ENCODE measurements around the gene CCDC158. TPM values are rescaled to one million over a fixed set of nuclear protein-coding genes. Genes with fewer than 3 reads are reported as not detected.

The CCDC158 gene
- total and polyA plus RNA-seq, 2 donors (not counting 1 experiment from before 2014, with no cell fraction given): not detected

DNA sequence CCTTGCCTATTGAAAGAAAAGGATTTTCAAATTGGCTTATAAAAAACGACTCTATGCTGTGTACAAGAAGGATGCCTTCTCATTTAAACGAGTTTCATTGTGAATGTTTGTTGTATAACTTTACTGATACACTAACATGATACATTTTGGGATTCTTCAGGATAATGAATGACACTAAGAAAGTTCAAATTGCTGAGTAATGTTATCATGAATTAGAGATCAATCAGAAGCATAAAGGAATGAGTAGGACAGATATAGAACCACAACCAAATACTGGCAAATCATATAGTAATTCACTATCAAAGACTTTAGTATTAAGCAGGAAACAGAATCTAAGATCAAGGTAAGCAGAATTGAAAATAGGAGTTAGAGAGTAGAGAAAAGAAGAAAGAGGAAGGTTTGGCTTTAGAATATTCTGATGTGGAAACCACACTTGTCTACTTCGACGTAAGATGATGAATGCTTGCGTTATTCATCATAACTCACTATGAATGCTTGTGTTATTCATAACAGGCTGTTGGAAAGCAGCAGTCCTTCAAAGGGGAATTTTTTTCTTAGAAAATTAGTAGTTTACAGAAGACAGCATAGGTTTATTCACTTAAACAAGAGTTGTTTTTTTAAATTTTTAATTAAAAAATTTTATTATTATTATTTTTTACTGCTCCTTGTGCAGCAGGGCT is 13.4 kb downstream of the CCDC158 start:
- Histone ChIP-seq H3K27me3 (replicated peaks in 1 of 4; ENCODE audit: control extremely low read depth in 1 of 4, control insufficient read depth in 3 of 4, insufficient read depth in 4 of 4, low read length in 3 of 4) (no peaks in the 10 kb centered on the region), H3K4me1 (ENCODE audit: control insufficient read depth in 2 of 2, insufficient read depth in 2 of 2, low read length in 2 of 2) (no peaks in the 10 kb centered on the region), H2AFZ (ENCODE audit: insufficient read depth, low read depth, low read length, poor library complexity, severe bottlenecking) (no peak overlapping the region), H4K20me1 (ENCODE audit: control insufficient read depth, insufficient read depth, low read length, poor library complexity, severe bottlenecking) (no peaks in the 10 kb centered on the region), H3K79me2 (ENCODE audit: control insufficient read depth, insufficient read depth, low read length) (no peaks in the 10 kb centered on the region), H3K4me2 (replicated peaks; ENCODE audit: low read depth, low read length, poor library complexity, severe bottlenecking) (no peak overlapping the region), H3K9me3 (ENCODE audit: control extremely low read depth in 1 of 3, control insufficient read depth in 2 of 3, insufficient read depth in 1 of 3, low read length in 2 of 3) (no peaks in the 10 kb centered on the region), H3K4me3 (ENCODE audit: control extremely low read depth in 1 of 5, extremely low read depth in 1 of 5, insufficient read depth in 1 of 5, low read depth in 2 of 5, low read length in 4 of 5) (no peak overlapping the region), H3K36me3 (replicated peaks in 1 of 2; ENCODE audit: control extremely low read depth in 1 of 2, control insufficient read depth in 1 of 2, extremely low read depth in 1 of 2, insufficient read depth in 2 of 2, low read length in 1 of 2) (no peaks in the 10 kb centered on the region), H3K9ac (ENCODE audit: low read length) (no peak overlapping the region), H3K27ac (ENCODE audit: low read length in 2 of 2) (no peak overlapping the region)
- Mint-ChIP-seq H3K9me3 (ENCODE audit: insufficient read depth) (no peaks in the 10 kb centered on the region), H3K27ac (no peak overlapping the region), H3K27me3 (peaks cover 9% of the 10 kb centered on the region), H3K4me3 (no peak overlapping the region), H3K4me1 (peaks cover 4% of the 10 kb centered on the region)
- DNase-seq (no peak), ATAC-seq (ENCODE audit: low read depth) (no peak)
- TF ChIP-seq EZH2 (IDR thresholded peaks at IDR 0.05; ENCODE audit: borderline replicate concordance, insufficient read depth, low read depth, low read length, poor library complexity, severe bottlenecking) (no peak), CTCF (IDR thresholded peaks at IDR 0.05) (no peak)
- ChIA-PET CTCF (no interaction called here), POLR2A (no interaction called here)
- whole genome bisulfite sequencing (ENCODE audit: insufficient coverage): no CpG with 5 or more reads among the region's 5 CpGs
- intact Hi-C loops (cut with micrococcal nuclease): no loop called here

DNA sequence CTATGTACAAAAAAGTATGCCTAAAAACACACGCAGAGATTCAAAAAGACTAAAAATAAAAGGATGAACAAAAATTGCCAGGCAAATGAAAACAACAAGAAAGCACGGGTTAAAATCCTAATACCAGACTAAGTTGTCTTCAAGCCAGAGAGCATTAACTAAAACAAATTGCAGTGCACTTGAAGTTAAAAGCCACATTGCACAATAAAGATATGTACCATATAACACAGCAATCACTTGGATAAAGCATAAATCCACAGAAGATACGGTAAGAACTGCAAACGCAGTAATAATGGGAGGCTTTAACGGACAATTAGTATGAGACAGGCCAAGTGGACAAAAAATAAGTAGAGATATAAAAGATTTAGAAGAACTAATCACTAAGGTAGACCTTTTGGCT is 14.9 kb downstream of the CCDC158 start:
- Histone ChIP-seq H2AFZ (ENCODE audit: insufficient read depth, low read depth, low read length, poor library complexity, severe bottlenecking) (no peak overlapping the region), H4K20me1 (ENCODE audit: control insufficient read depth, insufficient read depth, low read length, poor library complexity, severe bottlenecking) (no peaks in the 10 kb centered on the region), H3K27ac (ENCODE audit: low read length in 2 of 2) (no peak overlapping the region), H3K4me2 (replicated peaks; ENCODE audit: low read depth, low read length, poor library complexity, severe bottlenecking) (no peak overlapping the region), H3K9me3 (ENCODE audit: control extremely low read depth in 1 of 3, control insufficient read depth in 2 of 3, insufficient read depth in 1 of 3, low read length in 2 of 3) (no peaks in the 10 kb centered on the region), H3K9ac (ENCODE audit: low read length) (no peak overlapping the region), H3K36me3 (replicated peaks in 1 of 2; ENCODE audit: control extremely low read depth in 1 of 2, control insufficient read depth in 1 of 2, extremely low read depth in 1 of 2, insufficient read depth in 2 of 2, low read length in 1 of 2) (no peaks in the 10 kb centered on the region), H3K79me2 (ENCODE audit: control insufficient read depth, insufficient read depth, low read length) (no peaks in the 10 kb centered on the region), H3K27me3 (replicated peaks in 1 of 4; ENCODE audit: control extremely low read depth in 1 of 4, control insufficient read depth in 3 of 4, insufficient read depth in 4 of 4, low read length in 3 of 4) (no peaks in the 10 kb centered on the region), H3K4me1 (ENCODE audit: control insufficient read depth in 2 of 2, insufficient read depth in 2 of 2, low read length in 2 of 2) (no peaks in the 10 kb centered on the region), H3K4me3 (ENCODE audit: control extremely low read depth in 1 of 5, extremely low read depth in 1 of 5, insufficient read depth in 1 of 5, low read depth in 2 of 5, low read length in 4 of 5) (no peak overlapping the region)
- no peaks in the 10 kb centered on the region for H3K9me3 Mint-ChIP-seq (ENCODE audit: insufficient read depth)
- WGBS (ENCODE audit: insufficient coverage): 0% methylated on average over 1 of the region's 5 CpGs
- peaks cover 4% of the 10 kb centered on the region for H3K4me1 Mint-ChIP-seq
- no peak overlapping the region for H3K4me3 Mint-ChIP-seq
- ATAC-seq (ENCODE audit: low read depth) (no peak), DNase-seq (no peak)
- intact Hi-C loops (cut with micrococcal nuclease): no loop called here
- CTCF ChIA-PET: no interaction called here
- H3K27ac Mint-ChIP-seq: no peak overlapping the region
- H3K27me3 Mint-ChIP-seq: peaks cover 21% of the 10 kb centered on the region
- POLR2A ChIA-PET: no interaction called here
- TF ChIP-seq CTCF (IDR thresholded peaks at IDR 0.05): no peak

Measured in B cell (primary cell).